ENCODE data around the gene HAND1.

The HAND1 gene

GRCh38 chr5:154455585-154455984 is 22.4 kb downstream of the HAND1 start:
- DNase-seq (ENCODE audit: low spot score): no peak

GRCh38 chr5:154451957-154452356 is 26.1 kb downstream of the HAND1 start:
- DNase-seq (ENCODE audit: low spot score): no peak

- DNase-seq (ENCODE audit: low spot score): no peak
These were observed 28.2 kb downstream of the HAND1 start for GRCh38 chr5:154449786-154450185.

GRCh38 chr5:154447089-154447725 is 30.8 kb downstream of the HAND1 start:
- DNase-seq (ENCODE audit: low spot score): no peak

GRCh38 chr5:154446195-154447088 is 31.6 kb downstream of the HAND1 start:
- peak; percentile 28 for DNase-seq (ENCODE audit: low spot score)

GRCh38 chr5:154445422-154446194 is 32.4 kb downstream of the HAND1 start, which contains the start of gene SAP30L:
TSS of gene SAP30L (plus strand) at chr5:154445997. CDS start at chr5:154446605, 608 bp downstream.
- peak; percentile 97 for DNase-seq (ENCODE audit: low spot score)

- peak; percentile 23 for DNase-seq (ENCODE audit: low spot score)
These were observed 33.2 kb downstream of the HAND1 start for GRCh38 chr5:154444556-154445421.

GRCh38 chr5:154442801-154443200 is 35.2 kb downstream of the HAND1 start:
- no peak for DNase-seq (ENCODE audit: low spot score)

- DNase-seq (ENCODE audit: low spot score): no peak
These were observed 37.5 kb downstream of the HAND1 start for GRCh38 chr5:154440540-154440939.

GRCh38 chr5:154437281-154437965 is 40.6 kb downstream of the HAND1 start:
- DNase-seq (ENCODE audit: low spot score): no peak

- DNase-seq (ENCODE audit: low spot score): no peak
These were observed 42.8 kb downstream of the HAND1 start for GRCh38 chr5:154435226-154435625.

- DNase-seq (ENCODE audit: low spot score): no peak
These were observed 46.9 kb downstream of the HAND1 start for GRCh38 chr5:154430961-154431630.

- DNase-seq (ENCODE audit: low spot score): no peak
These were observed 47.6 kb downstream of the HAND1 start for GRCh38 chr5:154430466-154430865.

- DNase-seq (ENCODE audit: low spot score): no peak
These were observed 48.7 kb downstream of the HAND1 start for GRCh38 chr5:154429341-154429740.

- no peak for DNase-seq (ENCODE audit: low spot score)
These were observed 49.8 kb downstream of the HAND1 start for GRCh38 chr5:154428208-154428607.
